ENCODE results near the gene NPIPB13. TPM values are rescaled to one million over a fixed set of nuclear protein-coding genes. Genes with fewer than 3 reads are reported as not detected.
"Not testable (repeated sequence)": the region's sequence is repeated elsewhere in the genome, so short reads cannot be mapped to it uniquely, and the experiment has no call there.

The NPIPB13 gene
- 14.3 and 16.4 TPM in 2 replicates for total RNA-seq (2021)
- long read RNA-seq, result 0 reads

- not testable (repeated sequence) for H2BK20ac ChIP-seq (ENCODE audit: low read depth, low read length, poor library complexity, severe bottlenecking); H3K56ac ChIP-seq (ENCODE audit: insufficient read length, low read depth, low read length); H3T11ph ChIP-seq (ENCODE audit: low read length); H4K91ac ChIP-seq (ENCODE audit: insufficient read length, low read depth, low read length); H2AK5ac ChIP-seq (ENCODE audit: insufficient read length, low read length); H4K20me1 ChIP-seq (ENCODE audit: control insufficient read depth, insufficient read depth, insufficient read length); H3K4ac ChIP-seq (ENCODE audit: low read depth, low read length); H4K5ac ChIP-seq (ENCODE audit: insufficient read length, low read depth, low read length); H3K79me2 ChIP-seq (ENCODE audit: insufficient read depth, low read length); H3K79me1 ChIP-seq (ENCODE audit: insufficient read depth, low read depth, low read length, poor library complexity, severe bottlenecking); H3K18ac ChIP-seq (ENCODE audit: insufficient read length, low read depth, low read length); H3K27ac ChIP-seq (ENCODE audit: insufficient read length, low read depth, low read length); DNase-seq; H2BK120ac ChIP-seq (ENCODE audit: low read depth, low read length, poor library complexity, severe bottlenecking); H3K23me2 ChIP-seq (ENCODE audit: insufficient read length, low read depth, low read length, poor library complexity, severe bottlenecking); H3K23ac ChIP-seq (ENCODE audit: insufficient read length, low read depth, low read length); H2AFZ ChIP-seq (ENCODE audit: low read length); H3K4me1 Mint-ChIP-seq; H3K14ac ChIP-seq (ENCODE audit: insufficient read depth, low read length); H4K8ac ChIP-seq (replicated peaks; ENCODE audit: insufficient read length, low read depth, low read length); H3K4me2 ChIP-seq (ENCODE audit: insufficient read depth, insufficient read length, low read length); H3K27me3 Mint-ChIP-seq (ENCODE audit: low read depth); H3K4me3 Mint-ChIP-seq; H3K27me3 ChIP-seq (ENCODE audit: insufficient read depth, low read length); H2BK12ac ChIP-seq (ENCODE audit: insufficient read length, low read depth, low read length); H3K9me3 ChIP-seq (ENCODE audit: control insufficient read depth, low read depth, low read length); H3K36me3 Mint-ChIP-seq (ENCODE audit: insufficient read depth in 1 of 3, low read depth in 3 of 3); H2BK5ac ChIP-seq (ENCODE audit: insufficient read length, low read length); H2BK15ac ChIP-seq (ENCODE audit: low read depth, low read length); H3K9me3 Mint-ChIP-seq; H3K4me1 ChIP-seq (ENCODE audit: insufficient read depth, low read length); H3K27ac Mint-ChIP-seq; H3K9ac ChIP-seq (ENCODE audit: extremely low read depth, insufficient read length, low read length)
- no CpG with 5 or more reads among the region's 4 CpGs for WGBS (ENCODE audit: extremely low coverage, insufficient read length, low lambda C conversion rate)
These were observed at the start of gene NPIPB13 for GRCh38 chr16:30248379-30248778. NPIPB13 (minus strand) TSS chr16:30248479; CDS start chr16:30245573, 2,906 bp downstream.

GRCh38 chr16:30282357-30282756 is 34.1 kb upstream of the NPIPB13 start:
- not testable (repeated sequence) for H3K27ac ChIP-seq (ENCODE audit: insufficient read length, low read depth, low read length); H3K27ac Mint-ChIP-seq; H3T11ph ChIP-seq (ENCODE audit: low read length); H3K79me1 ChIP-seq (ENCODE audit: insufficient read depth, low read depth, low read length, poor library complexity, severe bottlenecking); H3K9me3 Mint-ChIP-seq; H2BK120ac ChIP-seq (ENCODE audit: low read depth, low read length, poor library complexity, severe bottlenecking); DNase-seq; H3K27me3 Mint-ChIP-seq (ENCODE audit: low read depth); H2BK20ac ChIP-seq (ENCODE audit: low read depth, low read length, poor library complexity, severe bottlenecking); H2AK5ac ChIP-seq (ENCODE audit: insufficient read length, low read length); H3K4me1 Mint-ChIP-seq; H3K27me3 ChIP-seq (ENCODE audit: insufficient read depth, low read length); H3K23ac ChIP-seq (ENCODE audit: insufficient read length, low read depth, low read length); H3K14ac ChIP-seq (ENCODE audit: insufficient read depth, low read length); H4K8ac ChIP-seq (replicated peaks; ENCODE audit: insufficient read length, low read depth, low read length); H3K9me3 ChIP-seq (ENCODE audit: control insufficient read depth, low read depth, low read length); H3K4me3 Mint-ChIP-seq; H3K36me3 Mint-ChIP-seq (ENCODE audit: insufficient read depth in 1 of 3, low read depth in 3 of 3); H3K4me1 ChIP-seq (ENCODE audit: insufficient read depth, low read length); H3K56ac ChIP-seq (ENCODE audit: insufficient read length, low read depth, low read length); H2BK5ac ChIP-seq (ENCODE audit: insufficient read length, low read length); H3K18ac ChIP-seq (ENCODE audit: insufficient read length, low read depth, low read length); H2AFZ ChIP-seq (ENCODE audit: low read length); H3K4ac ChIP-seq (ENCODE audit: low read depth, low read length); H3K9ac ChIP-seq (ENCODE audit: extremely low read depth, insufficient read length, low read length); H3K4me2 ChIP-seq (ENCODE audit: insufficient read depth, insufficient read length, low read length); H4K5ac ChIP-seq (ENCODE audit: insufficient read length, low read depth, low read length); H4K91ac ChIP-seq (ENCODE audit: insufficient read length, low read depth, low read length); H2BK15ac ChIP-seq (ENCODE audit: low read depth, low read length); H3K23me2 ChIP-seq (ENCODE audit: insufficient read length, low read depth, low read length, poor library complexity, severe bottlenecking); H4K20me1 ChIP-seq (ENCODE audit: control insufficient read depth, insufficient read depth, insufficient read length); H2BK12ac ChIP-seq (ENCODE audit: insufficient read length, low read depth, low read length); H3K79me2 ChIP-seq (ENCODE audit: insufficient read depth, low read length)
- WGBS (ENCODE audit: extremely low coverage, insufficient read length, low lambda C conversion rate), result no CpG with 5 or more reads among the region's 10 CpGs
